C4-2B (cell line): ENCODE measurements around the gene ANKS1B.

Experiments
- CTCF ChIP-seq: fragments of 450-650 bp; conservative IDR thresholded peaks from 2 replicates; pipeline ENCODE4 v1.5.1; 2017; ENCODE audit warnings: mild to moderate bottlenecking
- ZFX ChIP-seq: fragments of 450-650 bp; IDR thresholded peaks from 2 replicates; pipeline ENCODE4 v1.6.1; 2017

GRCh38 chr12:99926511-99927169 lies 58.1 kb downstream of the ANKS1B start:
- TF ChIP-seq CTCF, result no peak
- TF ChIP-seq ZFX, result no peak
